Karpas-422 (cell line): Measurements from ENCODE around the gene RNF112. TPM values are rescaled to one million over a fixed set of nuclear protein-coding genes. Genes with fewer than 3 reads are reported as not detected.

Experiments used
- DNase-seq: peaks from one replicate; pipeline ENCODE4 v3.0.0-alpha.2; 2015
- H2AFZ ChIP-seq: fragments of 200-600 bp; sonication (generic); 2 replicates; pipeline ENCODE4 v1.6.1; 2014; ENCODE audit warnings: antibody characterized with exemption, low read length, mixed read lengths
- H3K27ac ChIP-seq: fragments of 200-600 bp; sonication (generic); 2 replicates; pipeline ENCODE4 v1.5.1; 2014; ENCODE audit warnings: mild to moderate bottlenecking, low read length, moderate library complexity
- H3K27me3 ChIP-seq: fragments of 200-600 bp; sonication (generic); 2 replicates; pipeline ENCODE4 v1.6.1; 2014; ENCODE audit warnings: low read length, mixed read lengths
- H3K36me3 ChIP-seq: fragments of 200-600 bp; sonication (generic); 2 replicates; pipeline ENCODE4 v1.6.1; 2014; ENCODE audit warnings: low read length, mixed read lengths; ENCODE audit not compliant: insufficient read depth
- H3K4me1 ChIP-seq: fragments of 200-600 bp; sonication (generic); 2 replicates; pipeline ENCODE4 v1.6.1; 2014; ENCODE audit warnings: mild to moderate bottlenecking, low read length, mixed read lengths
- H3K4me2 ChIP-seq: fragments of 200-600 bp; sonication (generic); 2 replicates; pipeline ENCODE4 v1.6.1; 2014; ENCODE audit warnings: low read length, low read depth, mild to moderate bottlenecking; ENCODE audit not compliant: poor library complexity, severe bottlenecking
- H3K4me3 ChIP-seq: fragments of 200-600 bp; sonication (generic); 2 replicates; pipeline ENCODE4 v1.5.1; 2014; ENCODE audit warnings: mild to moderate bottlenecking, antibody characterized with exemption, low read length, mixed read lengths
- H3K79me2 ChIP-seq: fragments of 200-600 bp; sonication (generic); 2 replicates; pipeline ENCODE4 v1.6.1; 2014; ENCODE audit warnings: mild to moderate bottlenecking, low read length, mixed read lengths
- H3K9ac ChIP-seq: fragments of 200-600 bp; sonication (generic); 2 replicates; pipeline ENCODE4 v1.6.0; 2014; ENCODE audit warnings: low read length
- H3K9me2 ChIP-seq: fragments of 200-600 bp; sonication (generic), shearing (Covaris generic); replicated peaks from 2 replicates; pipeline ENCODE4 v1.6.0; 2014; ENCODE audit warnings: mild to moderate bottlenecking, low read length, moderate library complexity; ENCODE audit not compliant: insufficient read depth
- H3K9me3 ChIP-seq: fragments of 300-700, 200-600 bp; sonication (generic); 2 replicates; pipeline ENCODE4 v1.6.1; 2014; ENCODE audit warnings: low read length, mixed read lengths
- H4K20me1 ChIP-seq: fragments of 200-600 bp; sonication (generic); 2 replicates; pipeline ENCODE4 v1.6.1; 2014; ENCODE audit warnings: mild to moderate bottlenecking, antibody characterized with exemption, low read length, low read depth; ENCODE audit not compliant: insufficient read depth
- total RNA-seq: library from RNA; depleted of rRNA; stranded (reverse); fragments of >200 nt; shearing (Covaris generic); gene quantifications from 2 replicates; pipeline ENCODE4 v1.2.3, GENCODE V29; 2014; ENCODE audit warnings: low replicate concordance

Gene RNF112
- total RNA-seq, 1 experiment from 2014 or later: not detected

GRCh38 chr17:19409066-19409465, 2.0 kb upstream of the RNF112 start:
- Histone ChIP-seq H2AFZ (no peak overlapping the region), H3K27me3 (no peaks in the 10 kb centered on the region), H3K79me2 (no peaks in the 10 kb centered on the region), H3K9me2 (no peaks in the 10 kb centered on the region), H3K4me3 (no peak overlapping the region), H3K27ac (no peak overlapping the region), H3K9ac (no peak overlapping the region), H4K20me1 (no peaks in the 10 kb centered on the region), H3K4me1 (no peaks in the 10 kb centered on the region), H3K4me2 (no peak overlapping the region), H3K9me3 (no peaks in the 10 kb centered on the region), H3K36me3 (no peaks in the 10 kb centered on the region)
- no peak for DNase-seq

GRCh38 chr17:19409509-19409908, 1.5 kb upstream of the RNF112 start:
- H2AFZ ChIP-seq: no peak overlapping the region
- H3K27ac ChIP-seq: no peak overlapping the region
- H4K20me1 ChIP-seq: no peaks in the 10 kb centered on the region
- no peak overlapping the region for H3K9ac ChIP-seq
- DNase-seq: no peak
- no peaks in the 10 kb centered on the region for H3K4me1 ChIP-seq
- no peaks in the 10 kb centered on the region for H3K36me3 ChIP-seq
- no peak overlapping the region for H3K4me3 ChIP-seq
- no peaks in the 10 kb centered on the region for H3K27me3 ChIP-seq
- no peaks in the 10 kb centered on the region for H3K9me3 ChIP-seq
- H3K9me2 ChIP-seq: no peaks in the 10 kb centered on the region
- H3K79me2 ChIP-seq: no peaks in the 10 kb centered on the region
- H3K4me2 ChIP-seq: no peak overlapping the region

DNA sequence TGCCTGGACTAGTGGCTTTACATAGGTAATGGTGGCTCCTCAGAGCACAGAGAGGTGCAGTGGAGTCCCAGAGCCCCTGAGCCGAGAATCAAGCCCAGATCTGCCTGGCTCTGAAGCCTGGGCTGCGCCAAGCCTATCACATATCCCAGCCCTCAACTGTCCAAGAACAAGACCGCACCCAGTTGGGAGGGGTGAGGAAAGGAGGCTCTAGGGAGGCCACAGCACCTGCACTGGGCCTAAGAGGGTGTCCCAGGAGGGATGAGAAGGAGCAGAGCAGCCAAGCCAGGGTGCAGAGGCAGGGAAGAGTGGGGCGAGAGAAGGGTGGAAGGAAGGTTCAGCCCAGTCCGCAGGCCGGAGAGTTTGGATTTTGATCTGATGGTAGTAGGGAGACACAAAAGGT, 941 bp upstream of the RNF112 start:
- DNase-seq: no peak
- H3K9me2 ChIP-seq: no peaks in the 10 kb centered on the region
- no peaks in the 10 kb centered on the region for H3K9me3 ChIP-seq
- H3K4me1 ChIP-seq: no peaks in the 10 kb centered on the region
- no peak overlapping the region for H3K4me2 ChIP-seq
- no peak overlapping the region for H2AFZ ChIP-seq
- no peak overlapping the region for H3K4me3 ChIP-seq
- H3K79me2 ChIP-seq: no peaks in the 10 kb centered on the region
- no peaks in the 10 kb centered on the region for H3K36me3 ChIP-seq
- H3K27me3 ChIP-seq: no peaks in the 10 kb centered on the region
- no peaks in the 10 kb centered on the region for H4K20me1 ChIP-seq
- H3K9ac ChIP-seq: no peak overlapping the region
- no peak overlapping the region for H3K27ac ChIP-seq

DNA sequence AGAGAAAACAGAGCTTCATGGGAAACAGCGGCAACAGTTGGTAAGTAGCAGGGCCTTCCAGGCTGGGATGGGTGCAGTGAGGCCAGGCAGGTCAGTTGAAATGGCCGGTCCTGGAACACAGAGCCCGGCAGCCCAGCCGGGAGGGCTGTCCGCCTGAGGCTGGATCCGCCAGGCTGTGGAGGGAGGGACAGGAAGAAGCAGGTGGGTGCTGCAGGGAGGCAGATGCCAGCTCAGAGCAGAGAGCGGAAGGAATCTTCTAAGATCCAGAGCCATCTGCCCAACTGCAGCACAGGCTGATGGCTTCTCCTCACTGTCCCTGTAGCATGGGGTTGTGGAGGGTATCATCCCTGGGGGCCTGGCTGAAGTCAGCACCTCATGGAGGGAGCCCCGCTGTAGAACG, 599 bp downstream of the RNF112 start:
- H3K79me2 ChIP-seq: no peaks in the 10 kb centered on the region
- no peak overlapping the region for H3K9ac ChIP-seq
- no peak overlapping the region for H3K4me2 ChIP-seq
- H3K36me3 ChIP-seq: no peaks in the 10 kb centered on the region
- H2AFZ ChIP-seq: no peak overlapping the region
- H3K27ac ChIP-seq: no peak overlapping the region
- H3K9me2 ChIP-seq: no peaks in the 10 kb centered on the region
- no peaks in the 10 kb centered on the region for H3K4me1 ChIP-seq
- DNase-seq: no peak
- H3K4me3 ChIP-seq: no peak overlapping the region
- H3K27me3 ChIP-seq: no peaks in the 10 kb centered on the region
- H4K20me1 ChIP-seq: no peaks in the 10 kb centered on the region
- no peaks in the 10 kb centered on the region for H3K9me3 ChIP-seq

DNA sequence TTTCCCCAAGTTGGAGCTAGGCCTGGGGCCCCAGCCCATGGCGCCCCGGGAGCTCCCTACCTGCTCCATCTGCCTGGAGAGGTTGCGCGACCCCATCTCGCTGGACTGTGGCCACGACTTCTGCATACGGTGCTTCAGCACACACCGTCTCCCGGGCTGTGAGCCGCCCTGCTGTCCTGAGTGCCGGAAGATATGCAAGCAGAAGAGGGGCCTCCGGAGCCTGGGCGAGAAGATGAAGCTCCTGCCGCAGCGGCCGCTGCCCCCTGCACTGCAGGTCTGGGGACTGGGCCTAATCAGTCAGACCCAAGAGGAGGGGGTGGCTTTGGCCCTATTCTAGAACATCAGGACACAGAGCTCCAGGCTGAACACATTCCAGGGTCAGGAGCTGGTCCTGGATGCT, 1.5 kb downstream of the RNF112 start:
- H3K9me3 ChIP-seq: no peaks in the 10 kb centered on the region
- H3K4me2 ChIP-seq: no peak overlapping the region
- no peaks in the 10 kb centered on the region for H3K79me2 ChIP-seq
- no peaks in the 10 kb centered on the region for H4K20me1 ChIP-seq
- no peak overlapping the region for H3K27ac ChIP-seq
- H3K36me3 ChIP-seq: no peaks in the 10 kb centered on the region
- H3K9me2 ChIP-seq: no peaks in the 10 kb centered on the region
- no peaks in the 10 kb centered on the region for H3K27me3 ChIP-seq
- no peak overlapping the region for H3K9ac ChIP-seq
- H3K4me1 ChIP-seq: no peaks in the 10 kb centered on the region
- H3K4me3 ChIP-seq: no peak overlapping the region
- no peak overlapping the region for H2AFZ ChIP-seq
- no peak for DNase-seq

DNA sequence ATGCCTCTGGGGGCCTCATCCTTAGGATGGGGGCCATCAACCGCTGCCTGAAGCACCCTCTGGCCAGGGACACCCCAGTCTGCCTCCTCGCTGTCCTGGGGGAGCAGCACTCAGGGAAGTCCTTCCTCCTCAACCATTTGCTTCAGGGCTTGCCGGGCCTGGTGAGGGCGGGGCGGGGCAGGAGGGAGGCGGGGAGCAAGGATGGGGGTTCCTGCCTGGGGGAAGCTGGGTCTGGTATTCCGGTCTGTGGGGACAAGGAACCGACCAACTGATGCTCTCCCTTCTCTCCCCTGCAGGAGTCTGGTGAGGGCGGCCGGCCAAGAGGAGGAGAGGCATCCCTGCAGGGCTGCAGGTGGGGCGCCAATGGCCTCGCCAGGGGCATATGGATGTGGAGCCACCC, 2.0 kb downstream of the RNF112 start:
- Histone ChIP-seq H3K79me2 (no peaks in the 10 kb centered on the region), H2AFZ (no peak overlapping the region), H3K4me3 (no peak overlapping the region), H3K4me1 (no peaks in the 10 kb centered on the region), H3K9me3 (no peaks in the 10 kb centered on the region), H3K27me3 (no peaks in the 10 kb centered on the region), H3K9ac (no peak overlapping the region), H3K36me3 (no peaks in the 10 kb centered on the region), H3K27ac (no peak overlapping the region), H3K4me2 (no peak overlapping the region), H3K9me2 (no peaks in the 10 kb centered on the region), H4K20me1 (no peaks in the 10 kb centered on the region)
- no peak for DNase-seq

DNA sequence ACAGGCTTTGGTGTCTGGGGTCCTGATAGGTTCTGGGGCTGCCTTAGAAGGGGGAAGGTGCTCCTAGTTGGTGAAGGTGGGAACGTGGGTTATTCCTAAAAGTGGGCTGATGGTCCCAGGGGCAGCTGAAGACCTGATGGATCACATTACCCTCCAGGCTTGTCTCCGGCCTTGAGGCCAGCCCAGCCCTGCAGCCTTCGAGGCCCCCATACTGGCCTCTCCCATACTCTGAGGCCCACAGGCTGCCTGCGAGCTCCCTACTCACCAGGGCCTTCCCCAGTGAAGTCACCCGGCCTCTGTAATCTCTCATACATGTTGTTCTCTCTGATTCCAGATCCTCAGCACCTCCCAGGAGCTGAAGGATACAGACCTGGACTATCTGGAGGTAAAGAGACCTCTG, 2.7 kb downstream of the RNF112 start:
- Histone ChIP-seq H3K27ac (no peak overlapping the region), H3K9me3 (no peaks in the 10 kb centered on the region), H3K9me2 (no peaks in the 10 kb centered on the region), H3K36me3 (no peaks in the 10 kb centered on the region), H3K9ac (no peak overlapping the region), H3K79me2 (no peaks in the 10 kb centered on the region), H4K20me1 (no peaks in the 10 kb centered on the region), H3K4me3 (no peak overlapping the region), H3K4me2 (no peak overlapping the region), H3K27me3 (no peaks in the 10 kb centered on the region), H3K4me1 (no peaks in the 10 kb centered on the region), H2AFZ (no peak overlapping the region)
- DNase-seq: no peak

GRCh38 chr17:19414396-19415280, 3.6 kb downstream of the RNF112 start:
- Histone ChIP-seq H4K20me1 (no peaks in the 10 kb centered on the region), H3K79me2 (no peaks in the 10 kb centered on the region), H3K9me3 (no peaks in the 10 kb centered on the region), H3K36me3 (no peaks in the 10 kb centered on the region), H2AFZ (no peak overlapping the region), H3K4me1 (no peaks in the 10 kb centered on the region), H3K27me3 (no peaks in the 10 kb centered on the region), H3K27ac (no peak overlapping the region), H3K9me2 (no peaks in the 10 kb centered on the region), H3K4me2 (no peak overlapping the region), H3K4me3 (no peak overlapping the region), H3K9ac (no peak overlapping the region)
- no peak for DNase-seq
